ENCODE results near the gene UBQLN4.

Gene UBQLN4

DNA sequence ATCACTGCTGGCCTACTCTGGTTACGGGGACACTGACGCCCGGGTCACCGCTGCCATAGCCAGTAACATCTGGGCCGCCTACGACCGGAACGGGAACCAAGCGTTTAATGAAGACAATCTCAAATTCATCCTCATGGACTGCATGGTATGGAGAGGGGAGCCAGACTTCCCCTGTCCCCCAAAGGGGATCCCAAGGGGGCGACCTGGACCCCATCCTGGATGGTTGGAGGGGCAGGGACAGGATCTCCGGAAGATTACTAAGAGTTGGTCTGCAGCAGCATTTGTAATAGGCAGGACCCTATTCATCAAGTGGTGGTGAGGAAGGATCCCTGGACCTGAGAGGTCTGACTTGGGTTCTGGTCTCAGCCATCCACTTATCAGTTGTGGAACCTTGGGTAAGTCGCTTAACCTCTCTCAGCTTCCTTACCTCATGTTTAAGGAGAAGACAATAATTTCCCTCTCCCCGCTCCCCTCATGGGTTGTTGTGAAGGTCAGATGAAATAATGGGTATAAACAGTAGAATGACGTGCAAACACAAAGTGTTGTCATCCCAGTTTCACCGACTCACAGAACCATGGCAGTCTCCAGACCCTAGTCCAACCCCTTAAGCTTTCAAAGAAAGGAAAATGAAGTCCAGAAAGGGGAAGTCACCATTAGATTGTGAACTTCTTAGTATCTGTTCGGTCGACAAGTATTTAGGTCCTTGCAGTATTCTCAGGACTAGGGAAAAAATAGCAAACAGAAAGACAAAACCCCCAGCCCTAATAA is 1.9 kb upstream of the UBQLN4 start:
- DNase-seq, result peak; percentile 54 to 58

DNA sequence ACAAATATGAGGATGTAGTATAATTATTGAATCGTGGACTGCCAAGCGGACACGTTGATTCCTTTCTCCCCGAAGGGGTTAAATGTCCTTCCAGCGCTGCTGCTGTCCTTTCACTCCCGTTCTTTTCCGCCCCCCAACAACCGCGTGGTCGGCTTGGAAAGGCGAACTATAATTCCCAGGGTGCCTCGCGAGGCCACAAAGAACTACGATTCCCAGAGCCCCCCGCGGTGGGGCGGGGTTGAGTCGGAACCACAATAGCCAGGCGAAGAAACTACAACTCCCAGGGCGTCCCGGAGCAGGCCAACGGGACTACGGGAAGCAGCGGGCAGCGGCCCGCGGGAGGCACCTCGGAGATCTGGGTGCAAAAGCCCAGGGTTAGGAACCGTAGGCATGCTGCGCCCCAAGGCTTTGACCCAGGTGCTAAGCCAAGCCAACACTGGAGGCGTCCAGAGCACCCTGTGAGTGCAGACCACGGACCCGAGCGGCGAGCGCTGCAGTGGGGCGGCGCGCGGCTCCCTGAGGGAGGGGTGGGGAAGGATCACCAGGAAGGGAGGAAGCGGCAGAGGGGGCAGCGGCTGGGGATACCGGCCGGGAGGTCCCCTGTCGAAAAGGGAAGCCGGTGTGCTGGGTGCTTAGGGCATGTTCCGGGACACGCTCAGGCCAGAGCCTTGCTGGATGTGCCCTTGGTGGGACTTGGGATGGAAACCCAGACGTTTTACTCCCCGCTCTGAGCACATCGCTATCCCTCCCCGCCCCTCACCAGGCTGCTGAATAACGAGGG is 1.1 kb upstream of the UBQLN4 start, which contains the start of gene LAMTOR2:
TSS of gene LAMTOR2 (plus strand) at position 283 of the 781 bp plus-strand sequence. CDS start at position 391, 108 bp downstream.
- DNase-seq, result peak; percentile 97 to 99

DNA sequence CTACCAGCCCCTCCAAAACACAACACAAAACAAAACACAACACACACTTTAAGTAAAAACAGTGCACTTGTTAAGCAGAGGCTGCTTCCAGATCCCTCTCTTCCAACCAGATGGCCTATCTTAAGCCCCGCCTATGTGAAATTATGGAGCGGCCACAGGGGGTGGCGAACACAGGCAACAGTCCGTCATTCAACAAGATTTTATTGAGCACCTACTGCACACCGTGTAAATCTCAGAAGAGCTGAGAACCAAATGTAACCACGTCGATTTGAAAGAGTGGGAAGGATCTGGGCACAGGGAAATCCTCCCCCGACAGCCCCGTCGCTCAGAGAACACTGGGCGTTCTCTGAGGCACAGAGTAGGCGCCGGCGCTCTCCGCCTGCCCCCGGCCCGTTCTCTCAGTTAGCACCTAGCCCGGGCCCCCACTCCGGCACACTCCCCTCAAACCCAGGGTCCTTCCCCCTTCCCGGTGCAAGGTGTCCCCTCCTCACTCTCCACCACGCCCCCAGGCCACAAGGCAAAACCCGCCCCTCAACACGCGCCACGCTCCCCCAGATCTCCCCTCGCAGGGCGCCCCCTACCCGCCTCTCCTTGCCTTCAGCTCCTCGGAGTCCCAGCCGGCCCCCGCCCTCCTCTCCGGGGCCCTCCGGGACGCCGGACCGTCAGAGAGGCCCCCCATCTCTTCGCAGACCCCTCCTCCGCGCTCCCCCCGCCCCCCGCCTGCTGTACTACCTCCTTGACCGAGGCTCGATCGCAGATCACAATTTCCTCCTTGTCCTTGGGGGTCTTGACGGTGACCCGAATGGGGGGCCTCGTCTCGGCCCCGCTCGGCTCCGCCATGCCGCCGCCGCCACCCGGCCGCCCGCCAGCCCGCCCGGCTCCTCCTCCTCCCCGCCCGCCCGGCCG is 483 bp downstream of the UBQLN4 start:
- peak; percentile 71 to 74 for DNase-seq

DNA sequence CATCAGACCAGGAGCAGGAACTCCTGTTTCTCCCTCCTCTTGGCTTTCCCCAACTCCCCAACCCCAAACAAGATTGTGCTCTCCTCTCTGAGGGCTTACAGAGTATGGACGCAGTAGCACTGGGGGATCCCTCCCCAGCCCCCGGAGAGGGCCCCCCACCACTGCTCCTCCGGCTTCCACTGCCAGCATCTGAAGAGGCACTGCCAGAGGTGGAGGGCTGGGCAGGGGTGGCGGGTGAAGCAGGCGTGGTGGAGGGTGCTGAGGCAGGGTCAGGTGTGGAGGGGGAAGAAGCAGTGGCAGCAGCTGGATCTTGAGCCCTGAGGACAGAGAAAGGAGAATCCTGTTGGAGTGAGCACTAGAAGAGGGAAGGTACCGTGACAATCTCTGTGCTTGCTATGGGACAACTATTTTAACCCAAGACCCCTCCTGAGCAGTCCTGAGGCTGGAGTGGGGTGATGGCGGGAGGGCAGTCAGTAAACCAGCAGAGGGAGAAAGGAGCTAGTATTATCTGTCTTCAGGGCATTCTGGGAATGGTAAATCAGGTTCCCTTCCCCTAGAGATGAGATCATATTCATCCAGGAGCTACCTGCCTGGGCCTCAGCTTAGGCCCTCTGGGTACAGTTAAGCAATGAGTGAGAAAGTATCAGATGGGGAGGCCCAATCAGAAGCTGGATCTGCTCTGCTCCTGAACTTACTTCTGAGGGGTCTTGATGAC is 2.4 kb downstream of the UBQLN4 start:
- no peak for DNase-seq

DNA sequence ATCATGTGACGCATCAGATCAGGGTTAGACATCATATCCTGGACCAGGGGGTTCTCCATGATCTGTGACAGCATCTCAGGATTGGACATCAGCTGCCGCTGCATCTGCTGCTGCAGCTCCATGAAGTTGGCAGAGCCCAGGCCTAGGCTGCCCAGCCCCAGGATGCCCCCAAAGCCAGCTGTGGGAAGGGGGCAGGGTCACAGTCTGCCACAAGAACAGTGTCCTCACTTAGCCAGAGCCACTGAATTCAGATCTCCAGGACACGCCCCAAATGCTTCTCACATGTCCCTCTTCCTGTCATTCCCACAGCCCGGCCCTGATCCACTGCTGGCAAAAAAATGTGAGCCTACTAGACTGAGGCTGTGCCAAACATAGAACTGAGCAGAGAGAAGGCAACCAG is 3.2 kb downstream of the UBQLN4 start:
- DNase-seq, result no peak

DNA sequence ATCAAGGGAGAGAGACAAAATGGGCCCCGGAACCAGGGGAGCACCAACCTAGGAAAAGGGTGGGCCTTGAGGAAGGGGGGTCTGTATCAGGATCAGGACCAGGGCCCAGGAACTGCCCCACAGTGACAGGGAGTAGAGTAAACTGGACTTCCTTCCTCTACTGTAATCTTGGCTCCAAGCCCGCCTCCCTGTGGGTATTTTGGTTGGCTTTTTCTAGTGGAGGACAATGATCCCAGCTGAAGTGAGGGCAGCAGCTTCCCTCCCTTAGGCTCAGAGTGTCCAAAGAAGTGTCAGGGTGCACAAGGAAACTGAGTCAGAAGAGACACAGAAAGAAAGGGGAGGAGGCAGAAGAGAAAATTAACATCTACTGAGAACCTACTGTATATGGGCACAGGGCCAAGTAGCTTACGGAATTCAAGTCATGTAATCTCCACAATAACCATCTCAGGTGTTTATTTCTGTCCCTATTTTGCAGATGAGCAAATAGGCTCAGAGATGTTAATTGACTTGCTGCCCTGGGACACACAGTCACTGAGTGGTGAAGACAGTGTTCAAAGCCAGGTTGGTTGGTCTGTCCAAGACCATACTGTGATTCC is 4.8 kb downstream of the UBQLN4 start:
- no peak for DNase-seq

DNA sequence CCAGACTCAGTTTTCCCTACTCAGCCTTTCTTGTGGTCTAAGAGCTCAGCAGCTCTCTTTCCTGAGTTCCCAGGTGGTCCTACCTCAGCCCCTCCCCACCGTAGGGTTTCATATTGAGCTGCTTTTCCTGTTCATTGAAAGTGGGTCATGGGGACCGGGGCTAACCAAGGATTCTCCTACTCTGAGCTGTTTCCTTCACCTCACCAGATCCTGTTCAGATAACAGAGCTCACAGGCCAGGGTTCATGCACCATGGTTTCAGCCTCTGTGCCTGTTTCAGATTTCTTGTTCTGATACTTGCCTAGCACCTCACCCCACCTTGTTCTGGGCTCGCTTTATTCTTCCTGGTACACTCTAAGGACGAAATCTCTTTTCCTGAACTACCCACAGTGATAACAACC is 8.5 kb downstream of the UBQLN4 start:
- no peak for DNase-seq

DNA sequence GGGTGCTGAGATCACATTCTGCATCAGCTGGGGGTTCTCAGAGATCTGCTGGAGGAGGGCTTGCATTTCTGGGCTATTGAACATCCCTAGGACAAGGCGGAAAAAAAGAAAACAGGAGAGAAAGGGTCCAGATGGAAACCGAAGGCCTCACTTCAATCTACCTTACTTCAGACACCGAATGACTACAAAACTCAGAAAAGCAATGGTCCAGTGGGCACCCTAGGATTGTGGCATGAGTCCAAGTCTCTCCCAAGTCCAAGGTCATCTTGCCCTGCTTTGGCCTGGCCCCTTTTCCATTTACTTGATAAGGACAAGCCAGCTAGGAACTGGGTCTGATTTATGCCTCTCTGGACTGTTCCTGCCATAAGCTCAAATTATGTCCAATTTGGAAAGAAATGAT is 10.8 kb downstream of the UBQLN4 start:
- DNase-seq, result no peak

DNA sequence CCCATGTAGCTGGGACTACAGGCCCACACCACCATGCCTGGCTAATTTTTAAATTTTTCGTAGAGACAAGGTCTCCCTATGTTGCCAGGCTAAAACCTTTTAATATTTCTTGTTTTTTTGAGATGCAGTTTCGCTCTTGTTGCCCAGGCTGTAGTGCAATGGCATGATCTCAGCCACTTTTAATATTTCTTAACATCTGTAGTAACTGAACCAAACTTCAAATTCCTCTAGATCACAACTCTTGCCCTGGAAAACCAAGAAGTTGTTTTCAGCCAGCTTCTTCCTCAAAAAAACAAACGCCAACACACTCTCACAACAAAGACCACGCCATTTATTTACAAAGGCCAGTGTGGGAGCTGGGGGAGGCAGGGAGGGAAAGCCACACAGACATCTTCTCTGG is 18.6 kb downstream of the UBQLN4 start:
- DNase-seq, result peak; percentile 31 to 57

DNA sequence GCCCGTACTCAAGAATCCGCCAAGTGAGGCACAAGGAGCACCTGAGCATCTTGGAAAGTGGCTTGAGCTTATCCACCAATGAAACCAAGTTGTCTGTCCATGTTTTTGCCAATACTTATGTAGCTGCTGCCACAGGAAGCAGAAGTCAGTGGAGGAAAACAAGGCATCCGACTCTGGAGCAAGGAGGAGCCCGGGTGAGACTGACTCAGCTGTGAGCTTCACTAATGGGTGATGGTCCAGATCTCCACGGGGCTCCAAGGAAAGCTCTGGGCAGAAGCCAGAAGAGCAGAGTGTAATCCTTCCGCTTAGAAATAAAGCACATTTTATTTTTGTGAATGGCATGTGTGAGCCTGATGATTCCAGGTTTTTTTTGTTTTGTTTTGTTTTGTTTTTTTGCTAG is 20.6 kb downstream of the UBQLN4 start:
- no peak for DNase-seq

DNA sequence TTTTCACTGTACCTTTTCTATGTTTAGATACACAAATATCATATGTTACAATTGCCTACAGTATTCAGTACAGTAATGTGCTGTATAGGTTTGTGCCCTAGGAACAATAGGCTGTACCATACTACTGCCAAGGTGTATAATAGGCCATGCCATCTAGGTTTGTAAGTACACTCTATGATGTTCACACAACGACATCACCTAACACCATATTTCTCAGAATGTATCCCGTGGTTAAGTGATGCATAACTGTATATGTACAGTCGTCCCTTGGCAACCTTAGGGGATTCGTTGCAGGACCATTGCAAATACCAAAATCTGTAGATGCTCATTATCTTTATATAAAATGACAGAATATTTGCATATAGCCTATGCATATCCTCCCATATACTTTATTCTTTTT is 27.0 kb downstream of the UBQLN4 start:
- DNase-seq, result no peak

DNA sequence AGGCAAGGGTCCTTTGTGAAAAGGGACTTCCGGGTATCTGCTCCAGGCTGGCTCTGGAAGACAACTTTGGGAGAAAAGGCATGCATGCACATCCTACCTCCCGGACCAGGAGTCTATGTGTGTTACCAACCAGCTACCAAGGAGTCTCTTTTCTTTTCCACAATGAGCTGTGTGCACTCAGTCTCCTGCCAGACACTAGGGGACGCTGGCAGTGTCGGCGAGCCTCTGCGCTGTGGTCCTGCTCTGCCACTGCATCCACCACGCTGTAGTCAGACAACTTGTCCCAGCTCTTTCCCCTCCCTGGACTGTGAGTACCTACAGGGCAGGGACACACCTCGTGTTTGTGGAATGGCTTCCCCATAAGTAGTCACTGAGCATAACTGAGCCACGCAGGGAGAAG is 27.7 kb downstream of the UBQLN4 start:
- DNase-seq, result peak; percentile 42 to 52

DNA sequence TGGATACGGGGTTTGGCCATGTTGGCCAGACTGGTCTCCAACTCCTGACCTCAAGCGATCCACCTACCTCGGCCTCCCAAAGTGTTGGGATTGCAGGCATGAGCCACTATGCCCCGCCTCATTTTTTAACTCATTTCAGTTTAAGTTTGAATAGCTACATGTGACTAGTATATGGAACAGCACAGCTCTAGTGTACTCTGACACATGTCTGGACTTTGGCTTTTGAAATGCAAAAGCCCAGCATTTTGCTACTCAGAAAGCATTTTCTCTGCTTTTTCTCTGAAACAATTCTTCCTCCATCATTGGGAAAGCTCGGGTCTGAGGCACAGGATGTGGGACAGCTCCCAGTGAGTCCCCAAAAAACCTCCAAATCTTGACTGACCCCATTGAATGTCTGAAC is 28.8 kb downstream of the UBQLN4 start:
- DNase-seq, result no peak

DNA sequence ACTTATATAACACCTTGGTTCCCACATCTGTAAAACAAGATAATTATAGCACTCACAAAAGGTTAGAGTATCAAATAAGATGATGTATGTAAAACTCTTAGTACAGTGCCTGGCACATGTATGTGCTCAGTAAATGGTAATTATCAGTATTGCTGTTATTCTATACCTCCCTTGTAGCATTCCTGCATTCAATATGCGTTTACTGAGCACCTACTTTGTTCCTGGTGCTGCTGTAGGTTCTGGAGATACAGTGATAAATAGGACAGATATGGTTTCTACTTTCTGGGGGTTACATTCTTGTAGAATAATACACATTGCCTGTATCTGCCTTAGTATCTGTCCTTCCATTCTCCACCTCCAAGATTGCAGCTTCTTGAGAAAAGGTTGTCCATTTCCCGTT is 31.6 kb downstream of the UBQLN4 start:
- DNase-seq, result no peak

DNA sequence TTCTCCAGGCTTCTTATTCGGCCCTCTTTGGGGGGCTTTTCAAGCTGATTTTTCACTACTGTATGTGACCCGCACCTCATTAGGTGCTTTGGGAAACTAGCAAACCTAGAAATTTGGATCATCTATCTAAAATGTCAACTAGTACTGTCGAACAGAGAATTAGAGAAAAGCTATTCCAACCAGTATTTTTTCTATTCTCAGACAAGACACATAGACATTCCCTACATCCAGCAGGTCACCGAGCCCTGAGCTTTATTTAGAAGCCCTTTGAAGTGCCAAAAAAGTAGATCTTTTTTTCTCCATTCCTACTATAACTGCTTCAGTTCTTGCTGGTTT is 32.5 kb downstream of the UBQLN4 start:
- no peak for DNase-seq

DNA sequence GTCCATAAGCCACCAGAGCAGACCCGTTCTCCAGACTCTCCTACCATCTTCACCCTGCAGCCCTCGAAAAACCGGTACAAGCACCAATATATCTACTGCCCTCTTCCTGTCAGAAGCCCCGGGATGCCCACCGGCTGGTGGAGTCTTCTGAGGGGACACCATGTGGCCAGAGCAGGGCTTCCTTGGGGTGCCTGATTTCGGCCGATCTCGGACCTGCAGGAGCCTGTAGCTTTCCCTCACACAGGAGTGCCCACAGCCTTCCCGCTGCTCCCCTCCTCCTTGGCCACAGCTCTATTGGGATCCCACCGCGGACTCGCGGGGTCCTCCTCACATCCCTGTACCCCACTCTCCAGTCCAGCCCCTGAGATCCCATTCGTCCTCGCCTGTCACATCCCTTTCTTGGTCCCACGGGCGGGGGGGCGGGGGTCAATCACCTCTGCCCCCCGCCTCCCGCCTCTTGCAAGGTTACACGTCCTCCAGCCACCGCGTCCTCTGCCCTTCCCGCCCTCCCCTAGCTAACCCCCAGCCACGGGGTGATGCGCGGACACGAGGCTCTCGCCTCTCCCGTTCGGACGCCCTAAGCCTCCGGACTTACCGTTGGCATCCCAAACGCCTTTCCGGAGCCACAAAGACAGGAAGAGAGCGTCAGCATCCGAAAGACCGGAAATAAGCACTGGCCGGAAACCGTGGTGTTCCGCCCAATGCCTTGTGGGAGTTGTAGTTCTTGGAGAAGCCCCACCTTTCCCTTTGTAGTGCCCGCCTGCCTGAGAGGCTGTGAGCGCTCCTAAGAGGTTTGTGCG is 33.1 kb downstream of the UBQLN4 start, which contains the start of gene SSR2:
TSS of gene SSR2 (minus strand) at position 659 of the 800 bp plus-strand sequence. CDS start 784 bp downstream, outside the sequence.
- peak; percentile 86 to 88 for DNase-seq

DNA sequence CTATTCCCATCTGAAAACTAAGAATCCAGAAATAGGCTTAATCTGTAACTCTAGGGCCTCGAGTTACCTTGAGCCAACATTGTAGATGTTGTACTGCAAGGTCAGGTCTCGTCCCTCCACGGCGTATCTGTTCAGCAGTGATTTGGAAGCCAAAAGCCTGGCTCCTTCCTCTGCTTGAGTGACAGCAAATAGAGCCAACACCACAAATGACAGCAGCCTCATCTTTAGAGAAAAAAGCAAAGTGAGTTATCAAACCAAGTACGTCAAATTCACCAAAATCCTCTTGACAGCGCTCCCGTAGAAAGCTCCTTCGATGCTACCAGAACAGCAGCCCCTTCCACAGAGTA is 33.7 kb downstream of the UBQLN4 start:
- no peak for DNase-seq

DNA sequence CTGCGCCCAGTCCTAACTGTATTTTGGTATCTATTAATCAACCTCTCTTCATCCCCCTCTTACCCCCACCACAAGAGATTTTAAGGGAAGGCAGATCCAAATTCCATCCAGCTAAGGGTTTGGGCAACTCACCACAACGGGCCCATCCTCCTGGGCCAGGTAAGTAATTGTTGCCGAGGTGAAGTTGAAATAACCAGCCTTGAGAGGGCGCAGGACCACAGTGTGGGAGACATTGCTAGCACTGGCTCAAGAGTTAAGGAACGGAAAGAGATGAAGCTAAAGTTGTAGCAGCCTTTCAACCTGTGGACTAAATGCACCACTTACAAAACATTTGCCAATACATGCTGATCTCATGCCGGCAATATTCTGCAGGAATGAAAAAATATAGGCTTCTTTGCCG is 38.8 kb downstream of the UBQLN4 start:
- no peak for DNase-seq

DNA sequence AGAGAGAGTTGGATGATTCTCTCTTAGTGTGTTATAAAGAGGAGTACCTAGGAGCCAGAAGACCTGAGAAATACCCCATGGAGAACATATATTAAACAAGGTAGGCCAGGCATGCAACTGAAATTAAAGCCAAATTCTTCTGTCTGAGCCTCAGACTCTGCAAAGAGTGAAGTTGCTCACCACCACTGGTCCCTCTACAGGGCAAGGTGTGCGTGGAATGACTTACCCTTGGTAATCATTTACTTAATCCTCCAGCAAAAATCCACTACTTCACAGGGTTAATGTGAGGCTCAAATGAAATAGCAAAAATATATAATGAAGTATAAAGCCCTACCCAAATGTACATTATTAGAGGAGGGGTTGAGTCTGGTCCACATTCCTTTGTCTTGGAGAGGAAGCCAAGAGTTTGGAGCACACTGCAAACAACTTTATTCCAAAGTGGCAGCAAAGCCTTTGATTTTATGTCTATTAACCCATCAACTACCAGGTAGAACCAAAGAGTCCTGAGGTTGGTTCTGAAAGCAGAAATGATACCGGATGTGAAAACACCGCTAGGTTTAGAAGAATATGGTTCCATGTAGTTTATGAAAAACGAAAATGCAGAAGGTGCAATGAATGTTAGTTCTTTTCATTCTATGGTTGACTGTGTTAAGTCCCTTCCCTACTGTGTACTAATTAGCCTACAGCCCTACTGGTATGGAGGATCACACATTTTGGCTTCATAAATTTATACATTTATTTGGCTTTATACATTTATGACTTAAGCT is 41.4 kb downstream of the UBQLN4 start:
- no peak for DNase-seq

DNA sequence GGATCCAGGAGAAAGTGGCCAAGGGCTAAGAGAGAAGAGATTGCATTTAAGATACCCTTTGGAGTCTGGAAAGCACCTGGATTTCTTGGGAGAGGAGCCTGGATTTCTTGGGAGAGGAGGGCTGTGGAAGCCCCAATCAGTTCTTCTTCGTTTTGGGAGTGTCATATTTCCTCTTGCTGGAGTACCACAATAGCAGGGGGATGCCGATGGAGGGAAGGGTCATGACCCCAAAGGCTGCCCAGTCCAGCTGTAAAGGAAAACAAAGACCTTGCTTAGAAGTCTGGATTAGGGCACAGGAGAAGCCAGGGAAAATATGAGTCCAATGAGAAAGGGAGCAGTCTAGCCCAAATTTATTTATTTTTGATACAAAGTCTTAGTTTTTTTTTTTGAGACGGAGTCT is 44.2 kb downstream of the UBQLN4 start:
- DNase-seq, result no peak
